K562 (cell line): ENCODE results near the gene NDC1. TPM values are rescaled to one million over a fixed set of nuclear protein-coding genes. Genes with fewer than 3 reads are reported as not detected.

ENCODE experiments used
- ARID3B ChIP-seq: fragments of 250-450 bp; sonication (Bioruptor Pico); IDR thresholded peaks from 2 replicates; pipeline ENCODE4 v1.4.0; 2020; ENCODE audit warnings: borderline replicate concordance
- LEF1 ChIP-seq: fragments of 450-650 bp; IDR thresholded peaks from 2 replicates; pipeline ENCODE4 v1.6.1; 2016; ENCODE audit warnings: mild to moderate bottlenecking
- MXI1 ChIP-seq: IDR thresholded peaks from 2 replicates; pipeline ENCODE4 v1.6.1; 2011; ENCODE audit warnings: low read depth, mild to moderate bottlenecking, improper control_type of control experiment, low read length
- NELFE ChIP-seq: IDR thresholded peaks from 2 replicates; pipeline ENCODE4 v1.6.1; 2011; ENCODE audit warnings: mild to moderate bottlenecking; ENCODE audit not compliant: insufficient read depth, insufficient read length
- NFE2 ChIP-seq: IDR thresholded peaks from 2 replicates; pipeline ENCODE4 v1.6.1; 2014; ENCODE audit warnings: antibody characterized with exemption, low read depth
- TFAP4 ChIP-seq: sonication (generic); formaldehyde crosslinking; IDR thresholded peaks from 2 replicates; pipeline ENCODE4 v1.8.0; 2022; ENCODE audit warnings: missing genetic modification reagents, mild to moderate bottlenecking, moderate library complexity, borderline replicate concordance
- ZBTB2 ChIP-seq: fragments of 450-650 bp; IDR thresholded peaks from 2 replicates; pipeline ENCODE4 v1.6.1; 2016; ENCODE audit warnings: antibody characterized with exemption
- ZNF41 ChIP-seq: fragments of 250-450 bp; sonication (Bioruptor Pico); conservative IDR thresholded peaks from 2 replicates; pipeline ENCODE4 v1.4.0; 2020; ENCODE audit warnings: mild to moderate bottlenecking
- polyA plus RNA-seq, 8 experiments: library from polyadenylated mRNA; depleted of rRNA in 4 of 8; stranded (reverse) in 5 of 8; unstranded in 3 of 8; fragments of >200 nt; fragmentation: Nextera tagmentation in 2 of 8; fragmentation: Illumina TruSeq in 1 of 8; extraction: Ambion mirVana in 2 of 8; extraction: Trizol in 1 of 8; gene quantifications; 2 replicates each; pipeline versions ENCODE4 v1.2.1 to v1.2.3, GENCODE V29; 2011 to 2014; ENCODE audit warnings: inconsistent platforms in 1 of 8, missing spikeins in 1 of 8
- total RNA-seq, 7 experiments: library from RNA; depleted of rRNA in 6 of 7; stranded (reverse); fragments of >200 nt in 6 of 7; fragmentation: Illumina TruSeq in 2 of 7; extraction: Trizol in 2 of 7; gene quantifications; 2 replicates each; pipeline versions ENCODE4 v1.2.1 to v1.2.3, GENCODE V29; 2011 to 2021; ENCODE audit warnings: low replicate concordance in 1 of 7

NDC1 gene
- total and polyA plus RNA-seq, 9 of the 15 experiments (the other 6 are each of a cell fraction or from before 2014, with no cell fraction given): 26.9 to 102 (median 64.5) TPM

GRCh38 chr1:53807916-53808315, 30.2 kb downstream of the NDC1 start (continued):
- TF ChIP-seq TFAP4 (CRISPR knock-in tag) (no peak), ZBTB2 (no peak), MXI1 (no peak), LEF1 (no peak), ARID3B (CRISPR knock-in tag) (no peak), NFE2 (no peak), ZNF41 (CRISPR knock-in tag) (no peak), NELFE (no peak)
